Effector CD4-positive, alpha-beta T cell (primary cell): ENCODE data around the gene MBL2. TPM values are rescaled to one million over a fixed set of nuclear protein-coding genes. Genes with fewer than 3 reads are reported as not detected.

Experiments used
- DNase-seq: peaks from one replicate; pipeline ENCODE4 v3.0.0-alpha.2; 2020
- total RNA-seq: gene quantifications from one replicate; lab custom pipeline; 2026; lab: John Stamatoyannopoulos, UW

MBL2 gene
- total RNA-seq = not detected

DNA sequence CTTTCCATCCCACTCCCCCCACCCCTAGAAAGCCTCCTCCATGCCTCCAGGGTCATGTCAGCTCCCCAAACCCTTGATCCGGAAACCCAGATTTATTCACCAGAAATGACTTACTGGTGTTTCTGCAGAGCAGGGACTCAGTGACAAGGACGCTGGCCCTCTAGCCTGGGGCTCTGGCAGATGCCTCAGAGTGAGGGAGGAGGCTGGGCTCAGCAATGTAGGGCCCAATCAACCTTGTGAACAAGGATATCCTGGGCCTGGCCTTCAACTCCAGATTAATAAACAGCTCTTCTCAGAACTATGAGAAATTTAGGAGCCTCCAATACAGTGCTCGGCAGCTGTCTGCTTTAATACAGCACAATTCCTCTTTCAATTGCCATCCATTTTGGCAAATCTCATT lies at the start of gene MBL2:
TSS of gene MBL2 (minus strand) at position 162 of the 400 bp plus-strand sequence. CDS start 1,149 bp downstream, outside the sequence.
- no peak for DNase-seq

DNA sequence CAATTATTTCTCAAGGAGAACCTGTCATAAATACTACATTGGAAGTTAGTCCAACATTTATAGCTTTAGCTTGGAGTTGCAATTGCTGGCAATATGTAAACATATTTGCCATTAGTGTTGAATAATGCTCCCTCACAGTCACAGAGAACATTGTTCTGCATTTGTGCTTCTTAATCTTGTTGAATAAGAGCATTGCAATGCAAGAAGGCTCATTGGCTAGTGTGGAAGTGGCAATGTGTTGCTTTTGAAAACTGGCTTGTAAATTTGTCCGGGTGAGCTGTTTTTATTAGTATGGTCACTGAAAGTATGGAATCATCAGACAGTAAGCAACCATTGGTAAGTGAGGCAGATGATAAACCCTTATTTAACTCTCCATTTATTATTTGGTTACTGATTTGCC lies 47.7 kb upstream of the MBL2 start:
- no peak for DNase-seq

DNA sequence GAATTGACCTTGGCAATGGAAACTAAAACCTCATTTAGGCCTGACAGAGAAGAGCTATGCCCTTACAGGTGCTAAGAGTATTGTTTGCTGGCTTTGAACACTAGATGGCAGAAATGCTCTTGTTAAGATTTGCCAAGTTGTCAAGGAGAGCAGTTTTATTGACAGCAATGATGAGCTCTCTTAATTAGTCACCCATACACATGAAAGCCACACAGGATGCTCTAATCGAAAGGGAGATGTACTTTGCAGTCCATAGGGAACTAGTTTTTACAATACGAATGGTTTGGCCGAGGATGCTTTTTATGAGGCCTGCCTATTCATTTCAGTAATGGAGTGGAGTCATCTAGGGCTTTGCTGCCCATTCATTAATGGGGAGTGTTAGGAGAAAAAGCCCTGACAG lies 45.4 kb upstream of the MBL2 start:
- DNase-seq = no peak

DNA sequence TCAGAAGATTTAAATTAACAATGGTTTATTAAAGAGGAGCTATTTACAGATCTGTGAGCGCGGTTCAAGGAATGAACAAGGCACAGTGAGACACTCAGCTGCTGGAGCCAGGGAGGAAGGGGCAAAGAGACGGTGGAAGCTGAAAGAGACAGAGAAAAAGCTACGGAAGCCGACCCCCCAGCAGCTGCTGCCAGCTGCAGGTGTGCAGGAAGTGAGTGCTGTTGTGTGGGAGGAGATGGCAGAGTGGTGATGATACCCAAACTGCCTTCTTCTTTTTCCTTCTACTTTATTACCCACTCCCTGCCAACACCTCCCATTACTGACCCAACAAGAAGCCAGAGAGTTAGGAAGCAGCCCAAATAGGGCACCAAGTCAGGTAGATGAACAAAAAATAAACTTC lies 41.9 kb upstream of the MBL2 start:
- no peak for DNase-seq

DNA sequence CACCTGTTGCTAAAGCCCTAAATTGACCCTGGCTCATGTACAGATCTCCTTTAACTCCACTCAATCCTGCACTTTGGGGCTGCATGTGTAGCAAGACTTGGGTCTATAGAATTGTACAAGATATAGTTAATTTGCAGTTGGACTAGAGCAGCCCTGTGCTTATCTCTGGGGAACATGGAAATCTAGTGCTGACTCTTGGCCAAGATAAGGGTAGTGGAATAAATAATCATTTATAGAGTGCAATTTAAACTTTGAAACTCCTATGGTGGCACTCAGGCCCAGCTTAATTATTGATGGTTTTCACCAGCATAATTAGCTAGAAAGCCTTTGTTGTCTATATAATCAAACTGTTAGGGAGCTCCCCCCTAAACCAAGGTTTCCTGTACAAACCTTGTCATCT lies 39.2 kb upstream of the MBL2 start:
- no peak for DNase-seq

DNA sequence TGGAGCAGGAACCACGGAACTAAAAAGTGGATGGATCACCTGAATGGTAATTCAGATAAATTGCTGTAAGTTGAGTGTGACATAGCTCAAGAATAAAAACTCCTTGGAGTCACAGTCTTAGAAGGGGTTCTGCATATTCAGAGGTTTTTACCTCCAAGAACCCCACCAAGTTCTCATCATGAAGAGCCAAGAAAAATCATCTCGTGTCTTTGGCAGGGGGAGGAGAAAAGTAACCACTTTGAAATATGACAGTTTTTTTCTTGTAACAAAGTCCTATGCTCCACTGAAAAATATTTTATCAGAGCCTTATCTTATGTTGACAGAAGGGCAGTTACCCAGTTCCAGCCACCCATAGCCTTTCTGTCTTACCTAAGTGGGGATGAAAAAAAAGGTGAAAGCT lies 38.2 kb upstream of the MBL2 start:
- no peak for DNase-seq

DNA sequence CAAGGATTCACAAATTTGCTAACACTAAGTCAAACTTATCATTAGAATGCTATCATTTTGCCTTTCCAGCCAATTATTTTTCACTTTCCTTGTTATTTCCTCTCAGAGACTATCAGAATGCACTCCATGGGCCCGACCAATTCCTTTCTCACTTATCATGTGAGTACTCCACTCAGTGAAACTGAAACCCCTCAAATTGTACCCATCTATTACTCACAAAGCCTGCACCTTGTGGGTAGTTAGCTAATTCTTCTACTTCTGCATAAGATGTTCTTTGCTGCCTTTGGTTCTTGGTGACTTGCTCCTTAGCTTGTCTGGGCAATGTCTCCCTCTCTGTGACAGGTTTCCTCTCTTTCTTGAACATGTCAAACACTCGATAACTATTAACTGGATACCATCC lies 35.2 kb upstream of the MBL2 start:
- DNase-seq = no peak

DNA sequence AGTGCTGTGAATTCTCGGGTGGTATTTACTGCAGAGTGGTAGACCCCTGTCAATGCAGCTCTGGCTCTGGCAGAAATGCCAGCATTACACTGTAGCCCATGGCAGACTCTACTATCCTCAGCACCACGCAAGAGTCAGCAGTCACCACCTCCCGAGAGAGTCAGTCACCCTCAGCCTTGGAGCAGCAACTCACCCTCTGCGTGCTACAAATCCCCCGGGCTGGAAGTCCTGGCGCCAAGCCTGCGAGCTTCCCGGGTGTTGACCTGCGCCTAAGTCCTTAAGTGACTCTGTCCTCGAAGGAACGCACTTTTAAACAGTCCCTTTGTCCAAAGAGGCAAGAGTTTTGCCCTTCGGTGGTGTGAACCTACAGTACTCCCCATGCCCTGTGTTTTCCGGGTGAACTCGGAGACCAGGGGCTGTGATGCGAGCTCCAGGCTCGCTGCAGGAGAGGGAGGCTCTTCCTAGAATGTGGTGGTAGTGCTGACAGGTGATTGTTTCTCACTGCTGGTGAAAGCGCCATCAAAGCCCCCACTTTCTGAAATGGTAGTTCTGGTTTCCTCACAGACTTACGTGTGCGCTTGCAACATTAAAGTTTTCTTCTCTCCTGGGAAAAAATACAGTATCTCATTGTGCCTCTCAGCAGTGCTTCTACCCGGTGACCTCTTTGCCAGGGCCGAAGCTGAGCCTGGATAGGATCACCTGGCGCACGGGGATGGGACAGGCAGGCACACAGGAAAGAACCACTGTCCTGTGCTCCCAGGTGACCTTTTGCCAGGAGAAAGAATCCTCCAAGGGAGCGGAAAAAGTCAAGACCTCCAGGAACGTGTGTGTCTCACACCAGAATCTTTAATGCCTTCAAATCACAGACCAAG lies 33.1 kb upstream of the MBL2 start:
- no peak for DNase-seq

DNA sequence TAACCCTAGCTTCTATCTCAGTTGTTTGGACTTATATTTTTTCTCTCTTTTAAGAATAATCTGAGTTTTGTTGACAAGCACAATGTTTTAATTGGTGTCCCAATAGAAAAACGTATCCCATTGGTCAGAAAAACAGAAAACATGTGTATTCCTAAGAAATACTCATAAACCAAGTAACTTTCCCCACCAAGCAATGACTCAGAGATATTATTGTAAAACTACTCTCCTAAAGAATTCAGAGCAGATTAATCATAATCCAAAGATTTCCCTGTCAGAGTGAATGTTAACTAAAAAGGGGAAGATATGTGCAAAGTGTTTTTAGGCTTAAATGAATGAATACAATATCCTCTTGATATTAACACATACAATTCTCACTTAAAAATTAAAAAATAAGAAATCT lies 29.4 kb upstream of the MBL2 start:
- DNase-seq = no peak

DNA sequence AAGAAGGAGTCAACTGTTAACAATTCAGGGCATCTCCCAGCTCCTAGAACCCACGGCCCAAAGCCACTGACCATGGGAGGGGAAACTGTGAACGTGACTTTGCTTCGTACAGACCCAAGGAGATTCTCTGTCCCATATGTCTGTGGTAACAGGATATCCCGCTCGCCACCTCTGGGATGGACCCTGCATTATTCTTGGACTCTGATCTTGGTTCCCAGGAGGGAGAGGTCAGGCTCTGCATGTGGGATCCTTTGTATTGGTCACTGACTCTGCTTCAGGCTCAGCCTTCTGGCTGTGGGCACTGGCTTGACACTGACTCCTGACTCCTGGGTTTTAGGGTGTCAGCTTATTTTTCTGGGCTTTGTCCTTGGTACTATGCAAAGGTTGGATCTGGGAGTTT lies 13.5 kb upstream of the MBL2 start:
- DNase-seq = no peak

DNA sequence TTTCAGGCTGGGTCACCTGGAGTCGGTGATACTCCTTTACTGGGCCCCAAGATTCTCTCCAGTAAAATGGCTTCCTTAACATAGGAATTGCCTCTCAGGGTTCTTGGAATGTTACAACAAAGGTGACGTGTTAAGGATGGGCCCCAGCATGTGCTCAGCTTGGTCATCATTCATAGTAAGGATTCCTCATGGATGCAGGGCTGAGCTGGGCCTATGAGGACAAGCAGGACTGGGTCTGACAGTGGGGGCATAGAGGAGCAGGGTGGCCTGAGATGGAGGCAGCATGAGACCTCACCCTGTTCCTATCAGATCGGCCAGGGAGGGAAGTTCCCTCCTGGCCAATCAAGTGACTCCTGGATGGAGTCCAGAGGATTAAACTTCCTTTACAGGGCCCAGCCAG lies 12.8 kb upstream of the MBL2 start:
- DNase-seq = no peak

DNA sequence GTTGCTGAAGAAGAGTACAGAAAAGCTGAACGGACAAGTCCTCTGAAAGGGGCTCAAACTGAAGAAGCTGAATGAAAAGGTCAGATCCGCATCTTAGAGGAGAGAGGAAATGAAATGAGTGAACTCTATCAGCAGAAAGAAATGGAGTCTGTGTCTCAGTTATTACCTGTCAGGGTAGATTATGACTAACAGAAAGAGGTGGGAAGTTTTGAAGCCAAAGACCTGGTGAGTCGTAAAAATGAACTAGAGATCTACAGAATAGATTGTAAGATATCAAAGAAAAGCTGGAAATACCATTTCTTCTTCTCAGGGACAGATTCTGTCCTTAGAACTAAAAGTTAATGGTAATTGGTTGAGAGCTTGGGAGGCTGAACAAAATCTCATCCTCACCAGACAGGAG lies 11.1 kb upstream of the MBL2 start:
- no peak for DNase-seq

DNA sequence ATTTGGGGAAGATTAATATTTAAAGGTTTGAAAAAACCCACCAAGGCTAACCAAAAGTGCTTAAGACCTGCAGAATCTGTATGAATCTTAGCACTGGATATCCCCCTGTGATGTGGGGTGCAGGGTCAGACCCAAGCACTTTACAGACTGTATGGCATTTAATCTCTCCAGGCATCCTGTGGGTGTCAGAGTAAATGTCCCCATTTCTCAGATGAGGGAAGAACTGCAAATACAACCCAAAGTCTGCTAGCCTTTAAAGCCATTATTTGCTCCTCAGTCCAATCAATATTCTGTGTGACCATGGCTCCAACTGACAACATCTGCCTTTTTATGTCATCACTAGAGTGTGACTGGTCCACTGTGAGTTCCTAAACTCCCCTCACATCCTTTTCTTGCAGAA lies 10.0 kb upstream of the MBL2 start:
- no peak for DNase-seq

DNA sequence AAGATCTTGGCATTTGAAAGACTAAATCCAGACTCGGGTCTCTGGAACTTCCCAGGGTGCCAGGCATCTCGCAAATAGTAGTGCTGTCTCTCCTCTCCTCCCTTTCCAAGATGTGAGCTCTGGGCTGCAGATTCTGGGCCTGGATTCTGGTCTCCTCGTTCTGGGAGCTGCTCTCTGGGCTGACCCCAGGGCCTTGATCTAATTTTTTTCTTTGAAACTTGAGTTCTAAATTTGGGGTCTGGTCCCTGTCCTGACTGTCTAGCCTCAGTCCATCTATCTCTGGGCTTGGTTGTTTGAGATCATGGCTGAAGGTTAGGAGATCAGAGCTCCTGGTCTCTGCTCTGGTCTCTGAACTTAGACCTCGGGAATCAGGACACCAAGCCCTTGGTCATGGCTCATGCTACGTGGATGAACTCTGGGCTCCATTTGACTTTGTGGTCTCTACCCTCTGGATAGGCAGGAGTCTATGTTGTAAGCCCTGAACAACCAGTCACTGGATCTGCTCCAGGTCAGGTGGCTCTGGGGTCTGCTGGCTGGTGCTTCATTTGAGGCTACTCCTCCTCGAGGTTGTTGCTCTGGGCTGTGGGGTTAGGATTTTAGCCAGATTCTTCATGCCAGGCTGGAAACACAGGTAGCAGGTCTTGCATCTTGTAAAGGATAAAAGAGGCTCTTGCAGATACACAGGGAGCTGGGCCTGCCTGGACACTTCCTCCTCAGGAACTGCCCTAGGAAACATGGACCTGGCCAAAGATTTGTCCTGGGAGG lies 8.0 kb upstream of the MBL2 start:
- no peak for DNase-seq

DNA sequence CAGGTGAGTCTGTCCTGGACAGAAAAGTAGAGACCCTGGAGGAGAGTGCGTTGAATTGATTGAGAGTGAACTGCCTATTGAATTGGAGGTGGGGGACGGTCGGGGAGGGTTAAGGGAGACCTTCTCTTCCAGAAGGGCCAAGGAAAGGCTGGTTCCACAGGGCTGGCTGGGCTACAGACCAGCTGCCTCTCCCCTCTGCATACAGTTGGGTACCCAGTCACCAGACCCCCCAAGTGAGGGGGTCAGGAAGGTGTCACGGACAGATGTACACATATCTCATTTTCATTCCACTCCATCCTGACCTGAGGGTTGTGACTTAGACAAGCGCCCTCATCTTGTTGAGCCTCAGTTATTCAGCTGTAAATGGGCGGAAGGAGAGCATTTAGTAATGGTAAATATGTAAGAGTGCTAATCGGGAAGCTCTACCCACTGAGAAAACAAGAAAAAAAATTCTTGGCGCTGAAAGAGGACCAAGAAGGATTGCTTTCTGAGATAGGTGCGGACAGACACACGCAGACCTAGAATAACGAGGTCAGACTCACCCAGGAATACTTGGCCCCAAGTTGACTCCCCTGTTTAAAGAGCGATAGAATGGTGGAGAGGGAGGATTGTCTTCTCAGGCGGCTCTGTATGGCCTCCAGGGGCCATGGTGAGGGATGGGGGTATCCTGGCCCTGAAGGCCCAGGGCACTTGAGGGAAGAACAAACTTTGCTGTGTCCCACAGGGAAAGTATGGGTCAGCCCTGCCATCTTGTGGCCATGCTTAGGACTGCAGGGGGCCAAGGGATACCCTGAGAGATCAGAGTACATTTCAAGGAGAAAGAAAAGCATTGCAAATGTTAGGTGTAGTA lies 7.2 kb upstream of the MBL2 start:
- no peak for DNase-seq

DNA sequence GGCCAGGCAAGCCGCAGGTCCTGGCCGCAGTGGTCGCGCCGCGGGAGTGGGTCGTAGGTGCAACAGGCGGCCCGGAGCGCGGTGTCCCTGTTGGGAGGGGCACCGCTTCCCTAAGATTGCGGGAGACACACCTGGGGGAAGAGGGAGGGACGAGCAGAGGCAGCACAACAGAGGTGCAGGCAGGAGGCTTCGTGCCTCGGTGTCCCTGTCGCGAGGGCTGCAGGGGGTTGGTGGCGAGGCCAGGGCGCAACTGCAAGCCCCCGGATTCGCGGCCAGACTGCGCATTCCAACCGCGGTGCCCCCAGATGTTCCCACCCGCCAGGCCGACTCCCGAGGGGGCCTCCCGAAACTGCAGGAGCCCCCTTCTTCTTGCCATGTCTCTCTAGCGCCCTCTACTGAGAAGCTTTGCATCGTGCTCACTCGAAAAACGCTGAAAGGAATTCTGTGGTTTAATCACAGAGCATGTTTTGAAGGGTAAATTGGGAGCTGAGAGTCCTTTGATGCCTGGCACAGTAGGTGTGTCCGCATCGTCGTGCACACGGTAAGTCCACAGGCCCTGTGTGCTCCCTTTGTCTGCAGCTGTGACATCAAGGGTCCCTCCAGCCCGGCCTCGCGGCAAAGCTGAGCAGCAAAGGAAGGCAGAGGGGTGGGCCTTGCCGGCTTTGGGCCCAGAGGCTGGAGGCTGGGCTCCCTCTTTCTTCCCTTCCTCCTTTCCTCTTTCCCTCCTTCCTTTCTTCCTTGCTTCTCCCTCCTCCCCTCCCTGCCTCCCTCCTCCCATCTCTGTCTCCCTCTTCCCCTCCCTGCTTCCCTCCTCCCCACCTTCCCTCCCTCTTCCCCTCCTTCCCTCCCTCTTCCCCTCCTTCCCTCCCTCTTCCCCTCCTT lies 6.2 kb upstream of the MBL2 start:
- no peak for DNase-seq

DNA sequence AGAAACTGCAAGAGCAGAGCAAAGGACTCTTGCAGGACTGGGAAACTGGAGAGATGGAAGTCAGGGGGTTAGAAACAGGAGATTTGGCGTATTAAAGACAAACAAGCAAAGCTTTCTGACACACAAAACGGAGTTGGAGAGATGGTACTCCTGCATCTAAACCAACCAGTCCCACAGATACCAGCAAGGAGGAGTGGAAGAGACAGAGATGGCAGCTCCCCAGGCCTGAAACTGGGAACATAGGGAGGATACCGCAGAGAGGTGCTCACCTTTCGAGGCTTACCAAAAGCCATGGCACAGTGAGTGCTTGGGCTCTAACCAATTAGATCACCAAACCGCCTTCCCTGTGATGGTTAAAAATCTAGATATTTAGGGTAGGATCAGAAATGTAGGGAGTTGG lies 4.8 kb upstream of the MBL2 start:
- DNase-seq = no peak

DNA sequence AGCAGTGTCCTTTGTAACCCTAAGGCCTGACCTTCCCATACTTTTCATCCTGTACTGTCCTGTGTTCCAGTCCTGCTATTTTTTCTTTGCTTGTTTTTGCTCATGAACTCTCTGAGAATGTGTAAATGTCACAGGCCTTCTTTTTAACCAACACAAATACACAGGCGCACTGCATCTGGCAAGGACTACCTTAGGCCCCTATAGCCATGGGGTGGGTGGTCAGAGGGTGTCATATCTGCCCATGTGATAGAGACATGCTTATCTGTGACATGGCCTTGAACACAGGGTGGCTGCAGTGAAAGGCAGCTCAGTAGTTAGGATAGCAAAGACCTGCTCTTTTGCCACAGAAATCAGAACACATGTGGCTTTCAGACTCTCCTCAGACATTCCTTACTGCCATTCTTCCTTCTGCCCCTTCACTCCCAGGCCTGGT lies 3.9 kb upstream of the MBL2 start:
- DNase-seq = no peak

DNA sequence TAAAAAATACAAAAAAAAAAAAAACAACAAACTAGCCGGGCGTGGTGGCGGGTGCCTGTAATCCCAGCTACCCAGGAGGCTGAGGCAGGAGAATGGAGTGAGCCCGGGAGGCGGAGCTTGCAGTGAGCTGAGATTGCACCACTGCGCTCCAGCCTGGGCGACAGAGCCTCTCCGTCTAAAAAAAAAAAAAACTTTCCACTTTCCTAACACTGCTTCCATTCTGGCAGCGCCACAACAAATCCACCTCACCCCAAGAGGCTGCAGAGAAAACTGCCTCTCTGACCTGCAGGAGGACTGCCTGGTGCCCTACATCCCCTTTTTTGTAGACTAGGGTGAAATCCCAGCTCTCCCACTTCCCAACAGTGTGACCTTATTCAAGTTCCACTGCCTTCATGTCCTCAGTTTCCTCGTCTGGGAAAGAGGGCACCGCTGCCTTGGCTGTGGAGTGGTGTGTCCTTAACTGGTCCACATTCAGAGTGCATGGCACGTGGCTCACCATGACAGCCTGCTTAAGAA lies 2.6 kb upstream of the MBL2 start:
- no peak for DNase-seq

DNA sequence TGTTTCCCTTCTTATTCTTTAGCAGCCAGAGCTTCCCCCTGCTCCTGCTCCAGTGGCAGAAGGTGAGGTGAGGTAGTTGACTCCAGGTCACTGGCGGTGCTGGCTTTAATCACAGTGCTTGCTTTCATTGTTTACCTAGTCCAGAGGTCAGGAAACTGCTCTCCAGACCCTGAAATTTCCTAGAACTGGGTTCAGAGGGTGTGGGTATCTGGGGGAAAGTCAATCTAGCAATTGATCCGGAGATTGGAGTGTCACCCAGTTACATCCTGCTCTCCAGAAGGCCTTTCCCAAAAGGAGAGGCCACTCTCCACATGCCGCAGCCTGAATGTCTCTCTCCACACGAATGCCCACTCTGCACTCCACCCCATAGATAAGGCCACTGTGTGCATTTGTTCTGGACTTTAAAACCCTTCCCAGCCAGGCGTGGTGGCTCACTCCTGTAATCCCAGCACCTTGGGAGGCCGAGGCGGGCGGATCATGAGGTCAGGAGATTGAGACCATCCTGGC lies 2.1 kb upstream of the MBL2 start:
- no peak for DNase-seq

DNA sequence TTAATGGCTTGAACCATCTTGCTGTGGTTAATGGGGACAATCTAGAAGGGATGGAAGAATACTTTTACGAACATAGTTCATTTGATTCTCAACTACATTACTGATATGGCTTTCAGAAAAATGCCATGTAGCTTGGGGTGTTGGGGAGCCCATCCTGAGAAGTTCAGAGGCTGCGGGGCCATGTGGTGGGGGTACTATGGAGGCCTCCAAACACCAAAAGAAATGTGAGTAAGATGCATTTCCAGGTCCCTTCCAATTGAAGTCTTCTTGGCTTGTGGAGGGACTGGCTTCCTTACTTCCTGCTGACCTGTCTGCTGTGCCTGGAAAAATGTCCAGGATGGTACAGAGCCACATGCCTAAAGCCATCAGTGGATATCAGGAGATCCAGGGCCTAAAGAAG lies 1.6 kb upstream of the MBL2 start:
- DNase-seq = no peak
